SK-N-MC (cell line): Measurements from ENCODE around the gene KDM4D.

Experiments
- EZH2 ChIP-seq: fragments of 200-600 bp; sonication (generic); IDR thresholded peaks from one replicate; pipeline ENCODE4 v1.6.1; 2017; ENCODE audit warnings: antibody characterized with exemption
- FOXP2 ChIP-seq: optimal IDR thresholded peaks from 2 replicates; pipeline ENCODE3; 2011; ENCODE audit warnings: mild to moderate bottlenecking, moderate library complexity; ENCODE audit not compliant: insufficient read depth; ENCODE audit errors: extremely low read length, control extremely low read depth
- POLR2AphosphoS5 ChIP-seq: IDR thresholded peaks from 2 replicates; pipeline ENCODE4 v1.6.1; 2012; ENCODE audit warnings: mild to moderate bottlenecking, low read depth, low read length, borderline replicate concordance

GRCh38 chr11:94925422-94926270, 47.9 kb upstream of the KDM4D start:
- no peak for TF ChIP-seq EZH2
- TF ChIP-seq POLR2AphosphoS5, result no peak
- no peak for TF ChIP-seq FOXP2
